ENCODE results near the gene LRRTM4. TPM values are rescaled to one million over a fixed set of nuclear protein-coding genes. Genes with fewer than 3 reads are reported as not detected.

LRRTM4 gene
- total RNA-seq, 1 experiment from 2014 or later = not detected

- ChIA-PET CTCF (no interaction called here), POLR2A (no interaction called here)
- no peaks in the 10 kb centered on the region for H3K9me3 Mint-ChIP-seq (ENCODE audit: unreplicated experiment)
- no peak for DNase-seq (ENCODE audit: unreplicated experiment)
- no peaks in the 10 kb centered on the region for H3K4me1 Mint-ChIP-seq (ENCODE audit: insufficient read depth, unreplicated experiment)
- peaks cover 14% of the 10 kb centered on the region for H3K27me3 Mint-ChIP-seq (ENCODE audit: insufficient read depth, unreplicated experiment)
- BruUV-seq (replicated peaks) = no TSS peak
- no peak for TF ChIP-seq CTCF (IDR thresholded peaks at IDR 0.05; ENCODE audit: unreplicated experiment)
- H3K4me3 Mint-ChIP-seq (ENCODE audit: unreplicated experiment) = no peak overlapping the region
- intact Hi-C loops (cut with micrococcal nuclease) = no loop called here
- no peak overlapping the region for H3K27ac Mint-ChIP-seq (ENCODE audit: low read depth, unreplicated experiment)
- H3K36me3 Mint-ChIP-seq (ENCODE audit: insufficient read depth, unreplicated experiment) = no peaks in the 10 kb centered on the region
Observed at GRCh38 chr2:77284353-77284752, 237.8 kb downstream of the LRRTM4 start.

- Mint-ChIP-seq H3K36me3 (ENCODE audit: insufficient read depth, unreplicated experiment) (no peaks in the 10 kb centered on the region), H3K27me3 (ENCODE audit: insufficient read depth, unreplicated experiment) (peaks cover 7% of the 10 kb centered on the region), H3K9me3 (ENCODE audit: unreplicated experiment) (peaks cover 5% of the 10 kb centered on the region), H3K4me1 (ENCODE audit: insufficient read depth, unreplicated experiment) (no peaks in the 10 kb centered on the region), H3K4me3 (ENCODE audit: unreplicated experiment) (no peak overlapping the region), H3K27ac (ENCODE audit: low read depth, unreplicated experiment) (no peak overlapping the region)
- ChIA-PET CTCF (interaction anchor here (0.6 to 1.2 kb wide), 4 partner anchors 10 to 1833 kb away, joined by 3 to 7 read pairs (median 4); no protein-coding TSS in a partner anchor), POLR2A (no interaction called here)
- no TSS peak for BruUV-seq (replicated peaks)
- DNase-seq (ENCODE audit: unreplicated experiment) = no peak
- no peak for TF ChIP-seq CTCF (IDR thresholded peaks at IDR 0.05; ENCODE audit: unreplicated experiment)
- intact Hi-C loops (cut with micrococcal nuclease) = no loop called here
Observed at GRCh38 chr2:77271262-77271661, 250.9 kb downstream of the LRRTM4 start.

GRCh38 chr2:77270433-77270832 lies 251.7 kb downstream of the LRRTM4 start:
- POLR2A ChIA-PET = no interaction called here
- Mint-ChIP-seq H3K9me3 (ENCODE audit: unreplicated experiment) (no peaks in the 10 kb centered on the region), H3K4me1 (ENCODE audit: insufficient read depth, unreplicated experiment) (no peaks in the 10 kb centered on the region), H3K27ac (ENCODE audit: low read depth, unreplicated experiment) (no peak overlapping the region), H3K27me3 (ENCODE audit: insufficient read depth, unreplicated experiment) (no peaks in the 10 kb centered on the region), H3K4me3 (ENCODE audit: unreplicated experiment) (no peak overlapping the region), H3K36me3 (ENCODE audit: insufficient read depth, unreplicated experiment) (no peaks in the 10 kb centered on the region)
- no peak for DNase-seq (ENCODE audit: unreplicated experiment)
- no TSS peak for BruUV-seq (replicated peaks)
- intact Hi-C loops (cut with micrococcal nuclease) = no loop called here
- CTCF ChIA-PET = interaction anchor here (0.6 kb wide), 1 partner anchor 132 kb away, joined by 3 read pairs; no protein-coding TSS in a partner anchor
- TF ChIP-seq CTCF (IDR thresholded peaks at IDR 0.05; ENCODE audit: unreplicated experiment) = no peak

GRCh38 chr2:77268626-77269025 lies 253.6 kb downstream of the LRRTM4 start:
- DNase-seq (ENCODE audit: unreplicated experiment) = no peak
- H3K4me3 Mint-ChIP-seq (ENCODE audit: unreplicated experiment) = no peak overlapping the region
- H3K36me3 Mint-ChIP-seq (ENCODE audit: insufficient read depth, unreplicated experiment) = no peaks in the 10 kb centered on the region
- ChIA-PET POLR2A (no interaction called here), CTCF (interaction anchor here (0.7 kb wide), 2 partner anchors 36 to 41 kb away, joined by 3 to 4 read pairs; no protein-coding TSS in a partner anchor)
- H3K9me3 Mint-ChIP-seq (ENCODE audit: unreplicated experiment) = no peaks in the 10 kb centered on the region
- no peak overlapping the region for H3K27ac Mint-ChIP-seq (ENCODE audit: low read depth, unreplicated experiment)
- no peak for TF ChIP-seq CTCF (IDR thresholded peaks at IDR 0.05; ENCODE audit: unreplicated experiment)
- no peaks in the 10 kb centered on the region for H3K4me1 Mint-ChIP-seq (ENCODE audit: insufficient read depth, unreplicated experiment)
- no peaks in the 10 kb centered on the region for H3K27me3 Mint-ChIP-seq (ENCODE audit: insufficient read depth, unreplicated experiment)
- intact Hi-C loops (cut with micrococcal nuclease) = no loop called here
- no TSS peak for BruUV-seq (replicated peaks)
